Upper lobe of left lung (tissue), 6 donors: ENCODE results near the gene H2BW1. TPM values are rescaled to one million over a fixed set of nuclear protein-coding genes. Genes with fewer than 3 reads are reported as not detected.
A peak's percentile ranks its signal among the peaks of the same experiment; 100 is the strongest.
"Not testable (repeated sequence)": the region's sequence is repeated elsewhere in the genome, so short reads cannot be mapped to it uniquely, and the experiment has no call there.

Source experiments
- ATAC-seq, 2 donors: fragments of 200-7000 bp; cut with Tn5 transposase; one replicate each; pipeline ENCODE4 v1.9.1; 2022; ENCODE audit warnings: mild to moderate bottlenecking in 2 of 2, moderate library complexity in 2 of 2; ENCODE audit not compliant: low FRiP score in 2 of 2
- DNase-seq, 2 donors: peaks; one replicate each; pipeline ENCODE4 v3.0.0-alpha.2; 2019 to 2020
- H3K27ac ChIP-seq, 4 donors: fragments of 200-600 bp; sonication (generic); one replicate each; pipeline ENCODE4 v1.5.1; 2016 to 2019
- H3K27me3 ChIP-seq, 4 donors: fragments of 200-600 bp; sonication (generic); one replicate each; pipeline ENCODE4 v1.5.1; 2017 to 2019
- H3K36me3 ChIP-seq, 4 donors: fragments of 200-600 bp; sonication (generic); one replicate each; pipeline ENCODE4 v1.5.1; 2016 to 2019
- H3K4me1 ChIP-seq, 4 donors: fragments of 200-600 bp; sonication (generic); one replicate each; pipeline ENCODE4 v1.5.1; 2018 to 2019
- H3K4me3 ChIP-seq, 4 donors: fragments of 200-600 bp; sonication (generic); one replicate each; pipeline ENCODE4 v1.5.1; 2017 to 2019; ENCODE audit warnings: mild to moderate bottlenecking in 2 of 4, moderate library complexity in 1 of 4
- H3K9me3 ChIP-seq, 4 donors: fragments of 200-600 bp; sonication (generic); one replicate each; pipeline ENCODE4 v1.5.1; 2018 to 2019
- CTCF ChIP-seq, 6 experiments: fragments of 450-650 bp in 4 of 6; fragments of 200-600 bp in 2 of 6; sonication (generic) in 2 of 6; IDR thresholded peaks; one replicate each; pipeline ENCODE4 v1.5.1; 2016 to 2019; ENCODE audit warnings: antibody characterized with exemption in 6 of 6
- EP300 ChIP-seq, 4 donors: sonication (generic); formaldehyde crosslinking; IDR thresholded peaks; one replicate each; pipeline ENCODE4 v1.5.1; 2017; ENCODE audit warnings: antibody characterized with exemption in 4 of 4, control low read depth in 2 of 4
- POLR2A ChIP-seq, 4 donors: fragments of 450-650 bp; IDR thresholded peaks; one replicate each; pipeline ENCODE4 v1.5.1; 2016 to 2017; ENCODE audit warnings: antibody characterized with exemption in 4 of 4, mild to moderate bottlenecking in 2 of 4
- POLR2AphosphoS5 ChIP-seq, 2 donors: sonication (generic); formaldehyde crosslinking; IDR thresholded peaks; one replicate each; pipeline ENCODE4 v1.5.1; 2017; ENCODE audit warnings: antibody characterized with exemption in 2 of 2
- WGBS, 2 donors: methylation state at CpG; one replicate each; pipeline ENCODE4 v1.1.5; 2017 to 2018; 5-methylcytosine and 5-hydroxymethylcytosine counted together
- total RNA-seq, 6 donors: library from RNA; depleted of rRNA in 4 of 6; stranded (reverse); fragments of >200 nt in 4 of 6; gene quantifications; one replicate each; pipeline versions ENCODE4 v1.1.0 to v1.2.1, GENCODE V29; 2016 to 2021
- donor health status: DM: no; HTN: no; CAD: no; lungs with moderate emphysema.
- donor health status: DM: no; HTN: yes; CAD: no; lungs with severe emphysema.

Gene H2BW1
- total RNA-seq, 6 donors from 2014 or later = not detected

DNA sequence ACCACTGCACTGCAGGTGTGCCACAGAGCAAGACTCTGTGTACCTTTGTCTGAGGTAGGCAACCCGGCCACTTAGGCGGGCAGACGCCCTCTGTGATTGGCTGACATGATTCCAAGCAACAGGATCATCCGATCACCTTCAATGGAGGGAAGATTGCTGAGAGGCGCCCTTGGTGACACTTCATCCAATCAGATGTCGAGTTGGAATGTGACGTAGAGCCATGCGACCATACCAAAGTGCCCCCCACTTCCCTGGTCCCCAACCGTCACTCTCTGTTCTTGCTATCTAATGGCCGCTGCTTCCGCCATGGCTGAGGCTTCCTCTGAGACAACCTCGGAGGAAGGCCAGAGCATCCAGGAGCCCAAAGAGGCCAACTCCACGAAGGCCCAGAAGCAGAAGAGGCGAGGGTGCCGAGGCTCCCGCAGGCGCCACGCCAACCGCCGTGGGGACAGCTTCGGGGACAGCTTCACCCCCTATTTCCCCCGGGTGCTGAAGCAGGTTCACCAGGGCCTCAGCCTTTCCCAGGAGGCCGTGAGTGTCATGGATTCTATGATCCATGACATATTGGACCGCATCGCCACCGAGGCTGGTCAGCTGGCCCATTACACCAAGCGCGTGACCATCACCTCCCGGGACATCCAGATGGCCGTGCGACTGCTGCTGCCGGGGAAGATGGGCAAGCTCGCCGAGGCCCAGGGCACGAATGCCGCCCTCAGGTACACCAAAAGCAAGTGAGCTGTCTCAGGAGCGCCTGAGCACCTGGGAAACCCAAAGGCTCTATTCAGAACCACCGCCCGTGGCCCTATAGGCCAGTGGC is 26.4 kb upstream of the H2BW1 start, which contains the start of gene H2BW2:
Gene H2BW2 (plus strand): TSS at position 268 of the 817 bp plus-strand sequence. CDS start 39 bp downstream, at position 307.
- peak in 1 of 2 donors; percentile 33 for DNase-seq
- Histone ChIP-seq H3K36me3 (no peaks in the 10 kb centered on the region), H3K27me3 (no peaks in the 10 kb centered on the region), H3K9me3 (no peaks in the 10 kb centered on the region), H3K4me1 (no peaks in the 10 kb centered on the region), H3K27ac (no peak within 1 kb of the TSS), H3K4me3 (no peak within 1 kb of the TSS)
- no peak for TF ChIP-seq EP300 (IDR thresholded peaks at IDR 0.05)
- no peak for TF ChIP-seq CTCF (IDR thresholded peaks at IDR 0.05)
- no peak for TF ChIP-seq POLR2A (IDR thresholded peaks at IDR 0.05)
- no peak for TF ChIP-seq POLR2AphosphoS5 (IDR thresholded peaks at IDR 0.05)
- no peak for ATAC-seq
- WGBS, 2 donors = 89 to 95% methylated on average over 35 to 39 of the region's 39 CpGs

GRCh38 chrX:104018126-104018525 is 4.6 kb upstream of the H2BW1 start:
- DNase-seq = no peak
- Histone ChIP-seq H3K9me3 (no peaks in the 10 kb centered on the region), H3K27ac (no peak overlapping the region), H3K27me3 (no peaks in the 10 kb centered on the region), H3K4me1 (no peaks in the 10 kb centered on the region), H3K4me3 (no peak overlapping the region), H3K36me3 (no peaks in the 10 kb centered on the region)
- ATAC-seq = no peak
- no peak for TF ChIP-seq EP300 (IDR thresholded peaks at IDR 0.05)
- TF ChIP-seq POLR2A (IDR thresholded peaks at IDR 0.05) = no peak
- no peak for TF ChIP-seq POLR2AphosphoS5 (IDR thresholded peaks at IDR 0.05)
- no peak for TF ChIP-seq CTCF (IDR thresholded peaks at IDR 0.05)
- WGBS, 2 donors = 79 to 82% methylated on average over 11 of the region's 11 CpGs

DNA sequence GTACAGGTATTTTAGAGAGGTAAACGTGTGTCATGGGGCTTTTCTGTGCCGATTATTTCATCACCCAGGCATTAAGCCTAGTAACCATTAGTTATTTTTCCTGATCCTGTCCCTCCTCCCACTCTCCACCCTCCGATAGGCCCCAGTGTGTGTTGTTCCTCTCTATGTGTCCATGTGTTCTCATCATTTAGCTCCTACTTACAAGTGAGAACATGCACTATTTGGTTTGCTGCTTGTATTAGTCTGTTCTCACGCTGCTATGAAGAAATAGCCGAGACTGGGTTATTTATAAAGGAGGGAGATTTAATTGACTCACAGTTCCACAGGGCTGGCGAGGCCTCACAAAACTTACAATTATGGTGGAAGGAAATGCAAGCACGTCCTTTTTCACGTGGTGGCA is 2.1 kb upstream of the H2BW1 start:
- not testable (repeated sequence) for DNase-seq, H3K9me3 ChIP-seq, ATAC-seq, H3K27ac ChIP-seq, H3K4me1 ChIP-seq, H3K36me3 ChIP-seq, H3K27me3 ChIP-seq, H3K4me3 ChIP-seq
- WGBS, 2 donors = 55 to 62% methylated on average over 8 of the region's 8 CpGs

GRCh38 chrX:104013158-104013557 is 350 bp downstream of the H2BW1 start:
- WGBS, 2 donors = 84 to 90% methylated on average over 4 to 21 of the region's 24 CpGs
- H3K27ac ChIP-seq = no peak overlapping the region
- no peak for ATAC-seq

DNA sequence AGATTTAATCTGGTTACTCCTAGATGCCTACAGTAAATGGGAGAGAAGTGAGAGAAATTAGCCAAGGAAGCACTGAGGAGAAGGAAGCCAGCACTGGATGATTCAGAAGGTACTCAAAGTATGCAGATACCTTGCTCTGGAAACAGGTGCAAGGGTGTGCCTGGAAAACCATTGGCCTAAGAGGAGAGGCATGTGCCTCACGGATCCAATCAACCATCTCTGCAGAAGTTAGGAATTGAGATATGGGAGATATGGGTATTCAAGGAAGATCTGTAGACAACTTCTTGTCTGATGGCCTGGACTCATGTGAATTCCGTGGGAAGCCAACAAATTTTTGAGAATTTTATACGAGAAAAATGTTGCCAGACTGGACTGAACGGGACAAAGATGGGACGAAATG is 4.7 kb downstream of the H2BW1 start:
- Histone ChIP-seq H3K27ac (no peak overlapping the region), H3K9me3 (no peaks in the 10 kb centered on the region), H3K36me3 (no peaks in the 10 kb centered on the region), H3K4me3 (no peak overlapping the region), H3K4me1 (no peaks in the 10 kb centered on the region), H3K27me3 (no peaks in the 10 kb centered on the region)
- ATAC-seq = no peak
- TF ChIP-seq EP300 (IDR thresholded peaks at IDR 0.05) (no peak), CTCF (IDR thresholded peaks at IDR 0.05) (no peak), POLR2AphosphoS5 (IDR thresholded peaks at IDR 0.05) (no peak), POLR2A (IDR thresholded peaks at IDR 0.05) (no peak)
- WGBS, 2 donors = 63 to 67% methylated on average over 5 of the region's 5 CpGs
- no peak for DNase-seq

More at GRCh38 chrX:104013158-104013557, 350 bp downstream of the H2BW1 start:
- Histone ChIP-seq H3K4me1 (no peaks in the 10 kb centered on the region), H3K27me3 (no peaks in the 10 kb centered on the region), H3K4me3 (no peak overlapping the region), H3K9me3 (no peaks in the 10 kb centered on the region), H3K36me3 (no peaks in the 10 kb centered on the region)
- no peak for TF ChIP-seq POLR2A (IDR thresholded peaks at IDR 0.05)
- no peak for TF ChIP-seq CTCF (IDR thresholded peaks at IDR 0.05)
- no peak for TF ChIP-seq POLR2AphosphoS5 (IDR thresholded peaks at IDR 0.05)
- no peak for TF ChIP-seq EP300 (IDR thresholded peaks at IDR 0.05)
- peak in 1 of 2 donors; percentile 35 for DNase-seq
